NCI-H128 (cell line): ENCODE measurements around the gene CMTM3.
"Not testable (repeated sequence)": the region's sequence is repeated elsewhere in the genome, so short reads cannot be mapped to it uniquely, and the experiment has no call there.

Source experiments
- DNase-seq: peaks from one replicate; lab custom pipeline; 2025; ENCODE audit not compliant: unreplicated experiment; lab: John Stamatoyannopoulos, UW

The CMTM3 gene

GRCh38 chr16:66604376-66605176 lies at the start of gene CMTM3:
CMTM3 (plus strand) TSS chr16:66604704; CDS start chr16:66604806, 102 bp downstream.
- DNase-seq, result peak; percentile 13

DNA sequence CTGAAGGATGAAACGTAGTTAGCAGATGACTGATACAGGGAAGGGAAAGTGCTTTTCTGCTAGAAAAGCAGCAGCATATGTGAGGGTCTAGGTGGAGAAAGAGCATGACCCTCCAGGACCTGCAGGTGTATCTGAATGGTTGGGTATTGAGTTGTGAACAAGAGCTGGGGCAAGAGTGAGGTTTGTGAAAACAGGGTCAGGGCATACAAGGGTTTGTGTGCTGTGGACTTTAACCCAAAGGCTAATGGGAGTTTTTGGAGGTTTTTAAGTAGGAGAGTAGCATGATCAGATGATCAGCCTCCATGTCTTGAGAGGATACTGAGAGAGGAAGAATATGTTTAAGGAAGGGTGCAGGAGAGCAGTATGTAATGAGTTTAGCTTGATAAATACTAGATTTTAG lies 44.4 kb upstream of the CMTM3 start:
- DNase-seq, result no peak

DNA sequence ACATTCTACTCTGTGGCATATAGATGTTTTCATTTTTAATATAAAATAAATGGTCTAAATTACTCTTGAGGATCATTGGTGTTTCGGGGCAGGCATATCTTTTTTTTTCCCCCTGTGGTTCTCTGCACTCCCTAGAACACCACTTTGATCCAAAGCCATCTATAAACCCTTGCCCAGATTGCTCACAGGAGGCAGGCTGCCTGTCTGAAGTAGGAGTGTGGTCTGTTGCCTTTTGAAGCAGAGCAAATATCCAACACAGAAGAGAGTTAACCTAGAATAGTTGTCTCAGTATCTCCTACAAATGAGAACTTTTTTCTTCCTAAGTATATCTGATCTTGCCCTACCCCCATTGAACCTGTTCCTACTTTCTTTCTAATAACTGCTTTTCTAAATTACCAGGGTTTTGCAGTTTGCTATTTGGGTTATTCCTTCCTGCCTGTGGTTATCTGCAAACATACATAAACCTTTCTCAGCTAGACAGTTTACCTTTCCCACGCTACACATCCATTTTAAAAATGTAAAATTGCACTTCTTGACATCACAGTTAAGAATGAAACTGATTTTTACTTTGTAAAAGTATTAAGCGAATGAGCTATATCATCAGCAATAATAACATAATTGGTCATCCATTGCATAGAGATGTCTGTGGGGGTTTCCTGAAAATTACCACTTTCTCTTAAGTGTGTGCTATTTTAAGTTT lies 43.0 kb upstream of the CMTM3 start:
- DNase-seq, result no peak

DNA sequence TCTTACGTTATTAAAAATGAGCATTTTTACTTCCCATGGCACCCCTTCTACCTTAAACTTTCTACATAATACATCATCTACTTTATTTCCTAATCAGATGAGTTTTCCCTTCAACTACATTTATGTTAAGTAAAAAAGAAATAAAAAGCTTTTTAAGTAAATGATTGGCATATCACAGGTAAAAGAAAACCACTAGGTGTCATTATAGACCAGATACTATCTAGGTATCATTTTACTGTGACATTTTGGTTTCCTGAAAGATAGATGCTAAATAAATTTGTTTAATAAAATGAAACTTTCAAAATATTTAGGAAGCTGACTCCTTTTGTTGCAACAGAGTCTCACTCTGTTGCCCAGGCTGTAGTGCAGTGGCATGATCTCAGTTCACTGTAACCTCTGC lies 42.1 kb upstream of the CMTM3 start:
- DNase-seq, result no peak

DNA sequence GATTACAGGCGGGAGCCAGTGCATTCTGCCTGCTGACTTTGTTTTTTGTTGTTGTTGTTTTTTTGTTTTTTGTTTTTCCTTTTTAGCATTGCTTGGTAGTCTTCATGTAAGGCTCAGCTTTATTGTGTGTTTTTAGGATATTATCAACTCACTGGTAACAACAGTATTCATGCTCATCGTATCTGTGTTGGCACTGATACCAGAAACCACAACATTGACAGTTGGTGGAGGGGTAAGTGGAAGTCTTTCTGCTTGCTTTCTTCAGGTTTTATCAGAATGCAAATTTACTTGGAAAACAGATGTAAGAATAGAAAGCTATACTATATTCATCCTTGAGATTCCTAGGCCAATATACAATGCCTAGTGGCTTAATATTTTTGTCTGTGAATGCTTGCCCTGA lies 41.5 kb upstream of the CMTM3 start:
- DNase-seq, result no peak

GRCh38 chr16:66563574-66564334 lies 40.8 kb upstream of the CMTM3 start:
- DNase-seq, result no peak

DNA sequence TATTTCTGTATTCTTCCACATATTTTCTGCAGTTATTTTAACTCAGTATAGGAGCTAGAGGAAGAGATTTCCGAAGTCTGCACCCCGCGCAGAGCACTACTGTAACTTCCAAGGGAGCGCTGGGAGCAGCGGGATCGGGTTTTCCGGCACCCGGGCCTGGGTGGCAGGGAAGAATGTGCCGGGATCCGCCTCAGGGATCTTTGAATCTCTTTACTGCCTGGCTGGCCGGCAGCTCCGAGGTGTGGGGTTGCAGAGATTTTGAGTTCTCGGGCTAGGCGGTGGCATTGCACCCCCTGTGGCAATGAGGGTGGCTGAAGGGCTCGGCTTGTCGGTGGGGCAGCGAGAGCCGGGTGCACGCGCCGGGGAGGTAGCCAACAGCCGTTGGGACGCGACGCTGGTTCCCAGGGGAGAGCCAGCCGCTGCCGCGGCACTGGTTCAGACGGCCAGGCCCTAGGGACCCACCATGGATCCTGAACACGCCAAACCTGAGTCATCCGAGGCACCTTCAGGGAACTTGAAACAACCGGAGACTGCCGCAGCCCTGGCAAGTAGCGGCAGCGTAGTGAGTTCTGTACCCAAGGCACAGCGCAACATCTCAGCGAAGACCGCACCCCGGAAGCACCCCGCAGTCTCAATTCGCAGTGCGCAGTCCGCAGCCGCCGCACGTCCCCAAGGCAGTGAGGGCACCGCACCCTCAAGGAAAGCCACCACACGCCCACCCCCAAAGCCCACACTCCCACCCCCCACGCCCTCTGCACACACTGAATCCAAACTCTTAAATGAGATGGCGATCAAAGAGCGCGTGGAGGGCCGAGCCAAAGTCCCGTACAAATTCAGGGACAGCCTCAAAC lies 38.2 kb upstream of the CMTM3 start, which contains the start of gene CMTM1:
Gene CMTM1, plus strand, starts transcription at position 389 of the 851 bp plus-strand sequence. Its CDS starts 75 bp downstream, at position 464.
- DNase-seq, result no peak

DNA sequence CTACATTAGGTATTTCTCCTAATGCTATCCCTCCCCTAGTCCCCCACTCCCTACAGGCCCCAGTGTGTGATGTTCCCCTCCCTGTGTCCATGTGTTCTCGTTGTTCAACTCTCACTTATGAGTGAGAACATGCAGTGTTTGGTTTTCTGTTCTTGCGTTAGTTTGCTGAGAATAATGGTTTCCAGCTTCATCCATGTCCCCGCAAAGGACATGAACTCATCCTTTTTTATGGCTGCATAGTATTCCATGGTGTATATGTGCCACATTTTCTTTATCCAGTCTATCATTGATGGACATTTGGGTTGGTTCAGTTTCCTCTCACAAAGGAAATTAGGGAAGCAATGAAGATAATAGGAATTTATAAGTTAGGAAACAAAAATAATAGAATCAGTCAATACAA lies 37.2 kb upstream of the CMTM3 start:
- DNase-seq, result not testable (repeated sequence)

- DNase-seq, result no peak
Observed at GRCh38 chr16:66568355-66568754, 36.1 kb upstream of the CMTM3 start.

GRCh38 chr16:66569131-66569530 lies 35.4 kb upstream of the CMTM3 start:
- DNase-seq, result no peak

- no peak for DNase-seq
Observed at GRCh38 chr16:66569827-66570405, 34.6 kb upstream of the CMTM3 start.

GRCh38 chr16:66572356-66572755 lies 32.1 kb upstream of the CMTM3 start:
- DNase-seq, result no peak

DNA sequence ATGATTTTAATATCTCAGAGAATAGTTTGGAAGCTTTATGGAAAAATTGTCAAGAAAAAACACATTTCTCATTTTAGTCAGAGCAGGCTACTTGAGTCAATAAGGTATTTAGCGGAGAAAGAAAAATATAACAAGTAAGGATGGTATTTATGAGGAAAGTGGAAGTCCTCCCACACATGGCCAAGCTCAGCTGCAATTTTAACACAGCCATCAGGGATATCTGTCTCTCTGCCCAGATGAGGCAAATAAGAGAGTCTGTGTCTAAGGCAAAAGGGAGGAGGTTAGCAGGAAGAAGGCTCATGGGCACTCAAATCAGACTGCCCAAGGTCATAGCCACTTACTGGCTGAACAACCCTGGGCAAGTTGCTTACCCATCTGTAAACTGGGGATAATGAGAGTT lies 30.4 kb upstream of the CMTM3 start:
- no peak for DNase-seq

DNA sequence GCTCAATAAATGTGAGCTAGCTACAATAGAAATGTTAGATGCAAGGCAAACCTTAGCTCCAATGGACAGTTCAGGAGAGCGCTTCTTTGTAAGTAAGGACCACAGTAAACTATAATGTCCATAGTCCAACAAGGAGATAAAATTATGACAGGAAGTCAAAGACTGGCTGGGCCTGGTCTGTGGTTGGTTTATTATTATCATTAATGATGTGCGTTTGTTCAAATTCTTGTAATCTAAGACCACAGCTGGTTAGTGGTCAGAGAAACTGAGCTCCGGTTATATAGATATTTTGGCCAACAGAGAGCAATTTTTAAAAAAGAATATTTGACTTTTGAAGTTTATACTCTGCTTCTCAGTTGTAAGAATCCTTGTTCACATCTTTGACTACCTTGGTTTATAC lies 30.0 kb upstream of the CMTM3 start:
- DNase-seq, result no peak

GRCh38 chr16:66575060-66575459 lies 29.4 kb upstream of the CMTM3 start:
- DNase-seq, result no peak

DNA sequence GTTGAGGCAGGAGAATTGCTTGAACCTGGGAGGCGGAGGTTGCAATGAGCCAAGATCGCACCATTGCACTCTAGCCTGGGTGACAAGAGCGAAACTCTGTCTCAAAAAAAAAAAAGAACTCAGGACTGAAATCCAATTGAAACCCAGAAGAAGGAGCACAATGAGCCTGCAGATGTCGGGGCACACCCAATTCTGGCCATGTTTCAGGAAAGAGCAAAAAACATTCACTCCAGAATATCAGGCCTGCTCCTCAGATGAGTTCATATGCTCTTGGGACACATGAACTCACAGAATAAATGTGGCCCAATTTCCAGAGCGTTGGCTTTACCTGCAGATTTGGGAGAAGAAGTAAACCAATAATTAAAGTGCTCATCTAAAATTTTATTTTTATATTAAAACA lies 28.2 kb upstream of the CMTM3 start:
- DNase-seq, result no peak

DNA sequence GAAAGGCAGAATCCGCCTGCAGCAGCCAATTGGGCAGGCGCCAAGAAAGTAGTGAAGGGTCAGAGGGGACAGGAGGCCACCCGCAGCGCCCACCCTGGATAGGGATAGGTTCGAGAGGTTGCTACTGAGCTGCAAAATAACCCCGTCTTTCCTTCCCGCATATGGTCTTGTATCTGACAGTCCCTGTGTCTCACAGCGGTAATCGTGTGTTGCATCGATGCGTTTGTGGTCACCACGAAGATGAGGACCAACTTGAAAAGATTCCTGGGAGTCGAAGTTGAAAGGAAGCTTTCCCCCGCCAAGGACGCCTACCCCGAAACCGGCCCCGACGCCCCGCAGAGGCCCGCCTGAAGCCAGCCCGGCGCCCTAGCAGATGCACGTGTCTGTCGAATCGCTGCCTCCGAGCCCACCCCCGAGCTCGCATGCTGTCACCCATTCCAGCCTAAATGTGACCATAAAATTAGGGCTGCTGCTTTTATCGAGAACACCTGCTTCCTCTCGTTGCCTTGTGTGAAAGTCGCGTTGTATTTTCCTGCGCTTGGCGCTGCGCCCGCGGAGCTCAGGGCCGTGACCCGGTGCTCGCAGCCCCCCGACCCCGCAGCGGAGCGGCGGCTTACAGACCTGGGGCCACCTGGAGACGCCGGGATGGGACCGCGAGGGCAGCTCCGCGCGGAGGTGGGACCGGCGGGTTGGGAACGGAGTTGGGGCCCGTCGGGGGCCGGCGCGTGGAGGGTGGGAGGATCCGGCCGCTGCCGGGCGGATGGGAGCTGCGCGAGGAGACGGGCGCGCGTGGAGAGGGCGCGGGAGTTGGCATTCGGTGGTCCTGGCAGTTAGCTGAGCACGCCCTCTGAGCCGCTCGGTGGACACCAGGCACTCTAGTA lies 25.6 kb upstream of the CMTM3 start, which contains the start of gene CMTM2:
Gene CMTM2, plus strand, starts transcription at position 813 of the 881 bp plus-strand sequence. CDS start 145 bp downstream, outside the sequence.
- no peak for DNase-seq

- DNase-seq, result no peak
Observed at GRCh38 chr16:66580605-66581209, 23.8 kb upstream of the CMTM3 start.
